HG03064 (cell line): ENCODE results near the gene U2AF2.
A peak's percentile ranks its signal among the peaks of the same experiment; 100 is the strongest.

Experiments
- ATAC-seq: cut with Tn5 transposase; IDR thresholded peaks from one replicate; pipeline ENCODE4 v1.9.1; 2021; ENCODE audit warnings: low read depth; ENCODE audit not compliant: unreplicated experiment

The U2AF2 gene

DNA sequence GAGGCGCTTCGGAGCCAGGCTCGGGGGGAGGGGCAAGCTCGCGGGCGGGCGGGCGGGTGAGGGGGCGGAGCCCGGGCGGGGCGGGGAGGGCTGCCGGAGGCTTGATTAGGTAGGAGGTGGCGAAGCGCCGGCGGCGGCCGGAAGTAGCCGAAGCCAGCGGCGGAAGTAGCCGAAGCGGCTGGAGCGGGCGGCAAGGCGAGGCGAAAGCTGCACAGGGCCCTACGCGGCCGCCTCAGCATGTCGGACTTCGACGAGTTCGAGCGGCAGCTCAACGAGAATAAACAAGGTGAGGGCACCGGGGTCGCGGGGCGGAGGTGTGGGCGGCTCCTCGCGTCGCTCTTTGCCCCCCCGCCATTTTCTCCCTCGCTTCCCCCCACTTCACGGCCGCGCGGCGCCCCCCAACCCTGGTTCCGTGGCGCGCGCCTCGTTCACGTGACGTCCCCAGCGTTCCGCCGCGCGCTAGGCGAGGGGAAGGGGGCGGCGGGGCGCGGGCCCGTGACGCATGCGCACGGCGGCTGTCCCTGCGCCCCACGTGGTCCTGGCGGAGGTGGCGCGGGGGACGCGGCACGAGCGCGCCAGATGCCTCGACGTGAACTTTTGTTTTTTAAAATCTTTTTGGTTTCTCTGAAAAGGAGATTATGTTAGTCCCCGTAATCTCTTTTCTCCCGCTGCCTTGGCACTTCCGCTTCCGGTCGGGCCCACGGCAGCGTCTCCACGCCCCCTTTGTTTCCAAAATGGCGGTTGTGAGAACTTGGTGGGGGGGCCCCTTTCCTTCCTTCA is at the start of gene U2AF2:
U2AF2 (plus strand) TSS at position 168 of the 780 bp plus-strand sequence; CDS start at position 238, 70 bp downstream.
- ATAC-seq: peak; percentile 40

DNA sequence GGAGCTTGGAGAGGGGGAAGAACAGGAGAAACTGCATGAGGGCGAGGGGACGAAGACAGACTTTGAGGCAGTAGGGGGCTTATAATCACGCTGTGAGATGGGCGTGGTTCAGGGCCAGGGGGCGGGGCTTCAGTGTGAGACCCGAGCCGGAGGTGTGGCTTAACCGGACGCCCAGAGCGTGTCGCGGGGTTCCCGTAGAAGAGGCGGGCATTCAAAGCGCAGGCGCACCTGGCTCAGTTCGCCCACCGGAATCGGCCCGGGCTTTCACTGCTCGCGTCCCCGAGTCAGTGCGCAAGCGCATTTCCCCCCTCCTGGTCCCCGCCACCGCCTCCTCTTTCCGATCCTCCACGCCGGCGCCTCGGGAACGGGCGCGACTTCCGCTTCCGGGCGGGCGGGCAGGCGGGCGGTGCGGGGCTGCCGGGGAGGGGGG is 49.6 kb upstream of the U2AF2 start:
- peak; percentile 50 for ATAC-seq

DNA sequence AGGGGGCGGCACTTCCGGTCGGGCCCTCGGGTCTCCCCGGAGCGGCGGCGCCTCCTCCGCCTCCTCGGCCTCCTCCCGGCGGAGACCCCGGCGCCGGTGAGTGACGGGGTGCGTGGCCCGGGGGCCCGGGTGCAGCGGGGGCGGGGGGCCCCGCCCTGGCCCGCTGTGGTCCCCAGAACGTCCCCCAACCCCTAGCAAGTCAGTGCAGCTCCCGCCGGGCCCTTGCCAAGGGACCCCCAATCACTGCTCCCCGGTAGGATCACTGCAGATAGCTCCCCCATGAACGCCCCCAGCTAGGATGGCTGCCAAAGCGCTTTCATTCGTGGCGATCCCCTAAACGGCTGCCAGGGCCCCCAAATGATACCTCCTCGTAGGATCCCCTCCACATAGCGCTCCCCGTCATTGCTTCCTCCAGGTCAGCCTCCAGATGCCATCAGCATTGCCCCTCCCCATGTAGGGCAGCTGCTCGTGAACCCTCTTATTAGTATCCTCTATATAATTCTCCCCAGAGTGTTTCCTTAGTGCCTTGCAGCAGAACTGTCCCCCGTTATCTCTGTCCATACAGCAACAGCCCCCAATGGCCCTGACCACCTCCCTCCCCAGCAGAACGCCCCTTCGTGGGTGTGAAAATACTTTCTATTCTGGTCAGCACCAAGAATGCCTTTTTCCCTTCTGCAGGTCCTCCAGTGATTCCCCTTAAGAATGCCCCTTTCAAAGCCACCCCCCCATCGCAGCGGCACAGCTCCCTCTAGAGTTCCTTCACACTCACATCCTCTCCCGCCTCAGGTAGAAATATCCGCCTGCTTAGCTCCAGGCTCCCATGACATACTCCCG is 49.0 kb upstream of the U2AF2 start, which contains the start of gene ZNF865:
ZNF865 (plus strand) TSS at position 11 of the 834 bp plus-strand sequence. CDS start 7,972 bp downstream, outside the sequence.
- no peak for ATAC-seq

DNA sequence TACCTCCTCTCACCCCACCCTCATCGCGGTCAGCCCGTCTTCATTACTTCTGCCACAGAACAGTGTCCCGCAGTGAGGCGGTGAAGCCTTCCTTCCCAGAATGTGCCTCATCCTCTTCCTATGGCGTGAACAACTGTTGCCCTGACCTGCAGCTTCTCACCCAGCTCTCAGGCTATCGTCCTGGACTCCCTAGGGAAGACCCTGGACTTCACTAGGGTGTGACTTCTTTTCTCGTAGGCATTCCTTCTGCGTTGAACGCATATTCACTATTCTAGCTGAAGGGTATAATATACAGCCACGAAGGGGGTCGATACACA is 48.4 kb upstream of the U2AF2 start:
- no peak for ATAC-seq

DNA sequence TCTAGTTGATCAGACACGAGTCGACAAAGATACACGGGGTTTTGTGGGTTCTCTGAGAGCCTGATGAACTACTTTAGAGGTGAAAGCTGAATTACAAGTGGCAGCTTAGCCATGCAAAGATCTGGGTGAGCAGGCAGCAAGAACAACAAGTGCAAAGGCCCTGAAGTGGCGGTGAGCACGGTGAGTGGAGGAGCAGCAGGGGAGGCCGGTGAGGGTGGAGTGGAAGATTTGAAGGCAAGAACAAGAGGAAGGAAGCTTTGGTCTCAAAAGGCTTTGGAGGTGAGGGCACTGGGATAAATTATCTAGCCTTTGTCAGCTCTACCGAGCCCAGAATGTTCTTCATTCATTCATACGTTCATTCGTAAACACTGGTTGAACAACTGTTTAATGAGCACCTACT is 48.0 kb upstream of the U2AF2 start:
- ATAC-seq: no peak

DNA sequence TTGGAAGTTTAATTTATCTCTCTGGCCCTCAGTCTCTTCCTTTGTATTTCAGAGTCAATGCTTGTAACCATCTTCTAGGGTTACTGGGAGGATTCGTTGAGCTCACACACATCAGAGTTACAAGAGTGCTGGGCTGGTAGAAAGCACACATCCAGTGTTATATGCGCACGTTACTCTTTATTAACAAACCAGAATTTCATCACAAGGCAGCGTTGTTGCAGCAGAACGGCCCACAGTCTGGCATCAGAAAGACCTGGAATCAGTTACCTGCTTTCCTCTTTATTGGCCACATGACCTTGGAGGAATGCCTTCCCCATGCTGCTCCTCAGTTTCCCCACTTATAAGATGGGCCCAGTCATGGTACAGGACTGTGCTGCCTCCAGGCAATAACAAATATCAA is 45.5 kb upstream of the U2AF2 start:
- ATAC-seq: no peak

DNA sequence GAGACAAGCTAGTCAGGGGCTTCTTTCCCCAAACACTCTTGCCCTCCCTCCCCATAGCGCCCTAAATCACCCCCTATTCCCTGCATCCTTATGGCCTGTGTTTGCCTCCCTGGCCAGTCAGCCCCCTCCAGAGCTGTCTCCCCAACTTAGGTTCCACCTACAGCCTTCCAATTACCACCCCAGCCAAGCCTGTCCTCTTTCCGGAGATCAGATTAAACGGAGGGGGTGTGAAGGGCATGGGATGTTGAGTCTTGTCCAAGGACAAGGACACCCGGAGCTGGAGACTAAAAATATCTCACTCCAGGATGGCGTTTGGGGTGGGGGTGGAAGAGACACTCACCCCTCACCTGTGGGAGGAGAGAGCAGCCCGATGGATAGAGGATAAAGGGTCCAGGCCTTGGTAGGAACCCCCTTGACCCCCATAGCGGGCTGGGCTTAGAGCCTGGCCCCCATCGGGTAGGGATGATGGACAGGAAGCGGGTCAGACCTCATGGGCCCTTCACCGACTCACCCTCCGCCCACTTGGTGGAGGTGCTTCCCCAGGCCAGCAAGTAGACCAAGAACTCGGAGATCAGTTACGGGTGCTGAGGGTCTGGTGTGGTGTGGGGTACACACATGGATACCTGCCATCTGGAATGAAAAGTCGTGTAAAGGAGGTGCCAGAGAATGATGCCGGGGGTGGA is 43.4 kb upstream of the U2AF2 start:
- no peak for ATAC-seq

DNA sequence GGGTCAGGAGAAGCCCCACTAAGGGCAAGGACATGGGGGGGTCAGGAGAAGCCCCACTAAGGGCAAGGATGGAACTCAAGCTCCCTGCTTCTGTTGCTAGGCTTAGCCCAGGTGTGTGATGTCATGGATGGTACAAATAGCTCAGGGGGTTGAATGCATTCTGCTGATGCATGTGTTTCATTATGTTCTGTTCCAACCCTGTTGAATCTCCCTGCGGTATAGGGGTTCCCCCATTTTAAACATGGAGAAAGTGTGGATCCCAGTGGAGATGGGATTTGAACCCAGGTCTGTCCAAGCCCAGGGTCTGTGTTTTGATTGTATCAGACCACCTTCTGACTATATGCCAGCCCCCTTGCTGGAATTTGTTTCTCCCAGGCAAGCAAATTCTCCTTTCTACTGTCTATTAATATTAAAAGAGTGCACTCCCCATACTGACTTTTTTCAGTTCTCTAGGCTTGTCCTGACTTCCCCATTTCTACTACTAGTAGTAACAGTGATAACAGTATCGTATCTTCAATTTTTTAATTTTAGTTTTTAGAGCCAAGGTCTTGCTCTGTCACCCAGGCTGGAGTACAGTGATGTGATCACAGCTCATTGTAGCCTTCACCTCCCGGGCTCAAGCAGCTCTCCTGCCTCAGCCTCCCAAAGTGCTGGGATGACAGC is 42.7 kb upstream of the U2AF2 start:
- ATAC-seq: no peak

DNA sequence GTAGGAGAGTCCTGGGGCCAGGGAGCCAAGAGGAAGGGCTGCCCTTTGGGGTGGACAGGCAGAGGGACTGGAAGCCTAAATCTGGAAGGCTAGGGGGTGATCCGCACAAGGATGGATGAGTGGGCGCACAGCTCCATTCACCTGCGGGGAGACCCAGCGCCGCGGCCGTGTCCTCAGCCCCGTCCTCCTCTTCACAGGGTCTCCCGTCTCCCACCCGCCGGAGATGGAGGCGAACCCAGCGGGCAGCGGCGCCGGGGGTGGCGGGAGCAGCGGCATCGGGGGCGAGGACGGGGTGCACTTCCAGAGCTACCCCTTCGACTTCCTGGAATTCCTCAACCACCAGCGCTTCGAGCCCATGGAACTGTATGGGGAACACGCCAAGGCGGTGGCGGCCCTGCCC is 41.4 kb upstream of the U2AF2 start:
- ATAC-seq: no peak

DNA sequence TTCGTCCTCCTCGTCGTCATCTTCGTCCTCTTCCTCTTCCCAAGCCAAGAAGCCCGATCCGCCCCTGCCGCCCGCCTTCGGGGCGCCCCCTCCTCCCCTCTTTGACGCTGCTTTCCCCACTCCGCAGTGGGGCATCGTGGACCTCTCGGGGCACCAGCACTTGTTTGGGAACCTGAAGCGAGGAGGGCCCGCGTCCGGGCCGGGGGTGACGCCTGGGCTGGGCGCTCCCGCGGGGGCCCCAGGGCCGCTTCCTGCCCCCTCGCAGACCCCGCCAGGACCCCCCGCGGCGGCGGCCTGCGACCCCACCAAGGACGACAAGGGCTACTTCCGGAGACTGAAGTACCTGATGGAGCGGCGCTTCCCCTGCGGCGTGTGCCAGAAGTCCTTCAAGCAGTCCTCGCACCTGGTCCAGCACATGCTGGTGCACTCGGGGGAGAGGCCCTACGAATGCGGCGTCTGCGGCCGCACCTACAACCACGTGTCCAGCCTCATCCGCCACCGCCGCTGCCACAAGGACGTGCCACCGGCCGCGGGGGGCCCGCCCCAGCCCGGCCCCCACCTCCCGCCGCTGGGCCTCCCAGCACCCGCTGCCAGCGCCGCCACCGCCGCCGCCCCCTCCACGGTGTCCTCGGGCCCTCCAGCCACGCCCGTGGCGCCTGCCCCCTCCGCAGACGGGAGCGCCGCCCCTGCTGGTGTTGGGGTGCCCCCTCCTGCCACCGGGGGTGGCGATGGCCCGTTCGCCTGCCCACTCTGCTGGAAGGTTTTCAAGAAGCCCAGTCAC is 40.7 kb upstream of the U2AF2 start:
- no peak for ATAC-seq

DNA sequence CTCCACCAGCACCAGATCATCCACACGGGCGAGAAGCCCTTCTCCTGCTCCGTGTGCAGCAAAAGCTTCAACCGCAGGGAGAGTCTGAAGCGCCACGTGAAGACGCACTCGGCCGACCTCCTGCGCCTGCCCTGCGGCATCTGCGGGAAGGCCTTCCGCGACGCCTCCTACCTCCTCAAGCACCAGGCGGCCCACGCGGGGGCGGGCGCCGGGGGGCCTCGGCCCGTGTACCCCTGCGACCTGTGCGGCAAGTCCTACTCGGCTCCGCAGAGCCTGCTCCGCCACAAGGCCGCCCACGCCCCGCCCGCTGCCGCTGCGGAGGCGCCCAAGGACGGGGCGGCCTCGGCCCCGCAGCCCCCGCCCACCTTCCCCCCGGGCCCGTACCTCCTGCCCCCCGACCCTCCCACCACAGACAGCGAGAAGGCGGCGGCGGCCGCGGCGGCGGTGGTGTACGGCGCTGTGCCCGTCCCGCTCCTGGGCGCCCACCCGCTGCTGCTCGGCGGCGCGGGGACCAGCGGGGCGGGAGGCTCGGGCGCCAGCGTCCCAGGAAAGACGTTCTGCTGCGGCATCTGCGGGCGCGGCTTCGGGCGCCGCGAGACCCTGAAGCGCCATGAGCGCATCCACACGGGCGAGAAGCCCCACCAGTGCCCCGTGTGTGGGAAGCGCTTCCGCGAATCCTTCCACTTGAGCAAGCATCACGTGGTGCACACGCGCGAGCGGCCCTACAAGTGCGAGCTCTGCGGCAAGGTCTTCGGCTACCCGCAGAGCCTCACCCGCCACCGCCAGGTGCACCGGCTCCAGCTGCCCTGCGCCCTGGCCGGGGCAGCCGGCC is 39.9 kb upstream of the U2AF2 start:
- ATAC-seq: no peak

DNA sequence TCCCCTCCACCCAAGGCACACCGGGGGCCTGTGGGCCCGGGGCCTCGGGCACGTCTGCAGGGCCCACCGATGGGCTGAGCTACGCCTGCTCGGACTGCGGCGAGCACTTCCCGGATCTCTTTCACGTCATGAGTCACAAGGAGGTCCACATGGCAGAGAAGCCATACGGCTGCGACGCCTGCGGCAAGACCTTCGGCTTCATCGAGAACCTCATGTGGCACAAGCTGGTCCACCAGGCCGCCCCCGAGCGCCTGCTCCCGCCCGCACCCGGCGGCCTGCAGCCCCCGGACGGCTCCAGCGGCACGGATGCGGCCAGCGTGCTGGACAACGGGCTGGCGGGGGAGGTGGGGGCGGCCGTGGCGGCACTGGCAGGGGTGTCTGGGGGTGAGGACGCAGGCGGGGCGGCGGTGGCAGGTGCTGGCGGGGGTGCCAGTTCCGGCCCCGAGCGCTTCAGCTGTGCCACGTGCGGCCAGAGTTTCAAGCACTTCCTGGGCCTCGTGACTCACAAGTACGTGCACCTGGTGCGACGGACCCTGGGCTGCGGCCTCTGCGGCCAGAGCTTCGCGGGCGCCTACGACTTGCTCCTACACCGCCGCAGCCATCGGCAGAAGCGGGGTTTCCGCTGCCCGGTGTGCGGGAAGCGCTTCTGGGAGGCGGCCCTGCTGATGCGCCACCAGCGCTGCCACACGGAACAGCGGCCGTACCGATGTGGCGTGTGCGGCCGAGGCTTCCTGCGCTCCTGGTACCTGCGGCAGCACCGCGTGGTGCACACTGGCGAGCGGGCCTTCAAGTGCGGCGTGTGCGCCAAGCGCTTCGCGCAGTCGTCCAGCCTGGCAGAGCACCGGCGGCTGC is 39.1 kb upstream of the U2AF2 start:
- no peak for ATAC-seq

DNA sequence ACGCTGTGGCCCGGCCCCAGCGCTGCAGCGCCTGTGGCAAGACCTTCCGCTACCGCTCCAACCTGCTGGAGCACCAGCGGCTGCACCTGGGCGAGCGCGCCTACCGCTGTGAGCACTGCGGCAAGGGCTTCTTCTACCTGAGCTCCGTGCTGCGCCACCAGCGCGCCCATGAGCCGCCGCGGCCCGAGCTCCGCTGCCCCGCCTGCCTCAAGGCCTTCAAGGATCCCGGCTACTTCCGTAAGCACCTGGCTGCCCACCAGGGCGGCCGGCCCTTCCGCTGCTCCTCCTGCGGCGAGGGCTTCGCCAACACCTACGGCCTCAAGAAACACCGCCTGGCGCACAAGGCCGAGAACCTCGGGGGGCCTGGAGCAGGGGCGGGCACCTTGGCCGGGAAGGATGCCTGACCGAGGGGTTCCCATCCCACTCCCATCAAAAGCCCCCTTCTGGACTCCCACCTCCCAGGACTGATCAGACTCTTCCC is 38.4 kb upstream of the U2AF2 start:
- ATAC-seq: no peak

DNA sequence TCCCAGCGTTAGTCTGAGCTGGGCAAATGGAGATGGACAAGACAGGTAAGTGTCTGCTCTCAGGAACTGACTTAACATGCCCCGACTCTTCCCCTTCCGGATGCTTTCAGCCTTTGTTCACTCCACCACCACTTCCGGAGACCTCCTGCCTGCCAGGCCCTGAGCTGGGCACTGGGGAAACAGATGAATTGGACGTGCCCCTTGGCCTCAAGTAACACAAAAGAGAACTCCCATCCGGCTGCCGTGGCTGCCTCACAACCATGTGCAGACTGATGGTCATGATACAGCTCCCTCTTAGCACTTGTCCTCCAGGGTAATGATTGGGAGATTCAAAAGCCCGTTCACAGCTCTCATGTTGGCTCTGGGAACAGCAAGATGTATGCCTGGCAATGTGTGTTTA is 37.4 kb upstream of the U2AF2 start:
- ATAC-seq: no peak

DNA sequence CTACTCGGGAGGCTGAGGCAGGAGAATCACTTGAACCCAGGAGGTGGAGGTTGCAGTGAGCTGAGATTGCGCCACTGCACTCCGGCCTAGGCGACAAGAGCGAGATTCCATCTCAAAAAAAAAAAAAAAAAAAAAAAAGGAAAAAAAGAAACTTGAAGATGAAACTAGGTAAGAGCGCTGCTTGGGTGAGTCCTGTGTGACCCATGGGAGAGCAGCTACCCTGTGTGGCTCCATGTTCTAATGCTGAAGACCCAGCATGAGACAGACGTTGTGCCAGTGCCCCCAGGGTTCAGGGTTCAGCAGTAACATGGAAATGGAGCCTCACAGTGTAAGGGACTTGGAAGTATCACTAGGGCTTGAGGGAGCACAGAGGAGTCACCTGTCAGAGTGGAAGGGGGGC is 36.4 kb upstream of the U2AF2 start:
- ATAC-seq: no peak

DNA sequence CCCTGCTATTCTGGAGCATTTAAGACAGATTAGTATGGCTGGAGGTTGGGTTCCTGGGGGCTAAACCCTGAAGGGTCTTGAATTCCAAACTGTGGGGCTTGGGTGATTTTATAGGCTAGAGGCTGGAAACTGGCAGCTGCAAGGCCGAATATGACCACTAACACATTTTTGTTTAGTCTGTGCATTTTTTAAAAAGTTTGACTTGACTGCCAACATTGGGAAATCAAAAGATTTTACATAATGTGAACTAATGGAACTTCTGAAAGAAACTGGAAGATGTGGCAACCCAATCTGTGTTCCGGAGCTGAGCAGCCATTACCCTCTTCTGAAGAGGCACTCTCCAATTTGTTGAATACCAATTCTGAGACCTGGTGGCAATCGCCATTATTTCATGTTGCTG is 35.5 kb upstream of the U2AF2 start:
- no peak for ATAC-seq

DNA sequence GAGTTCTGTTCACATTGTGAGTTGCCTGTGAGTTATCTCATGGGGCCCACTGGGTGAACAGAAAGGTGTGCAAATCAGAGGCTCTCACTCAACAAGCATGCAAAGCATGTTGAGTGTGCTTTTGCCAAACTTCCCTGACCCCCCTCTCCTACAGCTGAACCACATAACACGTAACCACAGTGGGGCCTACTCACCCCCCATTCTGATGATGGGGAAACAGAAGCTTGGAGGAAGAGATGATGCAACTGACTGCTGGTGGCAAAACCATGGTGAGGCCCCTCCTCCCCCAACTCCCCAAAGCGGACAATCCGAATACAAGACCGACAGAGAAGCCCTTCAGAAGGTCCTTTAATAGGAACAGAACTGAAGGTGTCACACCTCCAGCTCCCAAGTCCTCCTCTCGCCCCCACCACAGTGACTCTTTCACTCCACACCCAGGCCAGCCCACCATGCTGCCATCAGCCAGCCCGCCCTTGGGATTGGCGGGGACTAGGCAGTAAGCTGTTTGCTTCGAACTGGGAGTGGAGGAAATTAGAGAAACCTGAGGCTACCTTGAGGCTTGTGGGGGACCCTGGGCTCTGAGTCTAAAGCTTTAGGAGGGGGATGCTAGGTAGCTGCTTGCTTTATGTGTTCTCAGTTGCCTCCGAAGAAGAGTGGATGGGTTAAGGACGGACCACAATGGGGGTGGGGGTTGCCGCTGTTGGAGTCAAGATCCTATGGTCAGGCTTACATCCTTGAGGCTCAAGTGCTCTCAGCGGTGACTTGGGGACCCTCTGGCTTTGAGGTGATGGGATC is 34.2 kb upstream of the U2AF2 start:
- ATAC-seq: no peak
